HS-27A (cell line): ENCODE measurements around the gene DRG2.

ENCODE experiments used
- DNase-seq: peaks from one replicate; pipeline ENCODE4 v3.0.0-alpha.2; 2012; ENCODE audit warnings: low read depth, missing footprints

The DRG2 gene

DNA sequence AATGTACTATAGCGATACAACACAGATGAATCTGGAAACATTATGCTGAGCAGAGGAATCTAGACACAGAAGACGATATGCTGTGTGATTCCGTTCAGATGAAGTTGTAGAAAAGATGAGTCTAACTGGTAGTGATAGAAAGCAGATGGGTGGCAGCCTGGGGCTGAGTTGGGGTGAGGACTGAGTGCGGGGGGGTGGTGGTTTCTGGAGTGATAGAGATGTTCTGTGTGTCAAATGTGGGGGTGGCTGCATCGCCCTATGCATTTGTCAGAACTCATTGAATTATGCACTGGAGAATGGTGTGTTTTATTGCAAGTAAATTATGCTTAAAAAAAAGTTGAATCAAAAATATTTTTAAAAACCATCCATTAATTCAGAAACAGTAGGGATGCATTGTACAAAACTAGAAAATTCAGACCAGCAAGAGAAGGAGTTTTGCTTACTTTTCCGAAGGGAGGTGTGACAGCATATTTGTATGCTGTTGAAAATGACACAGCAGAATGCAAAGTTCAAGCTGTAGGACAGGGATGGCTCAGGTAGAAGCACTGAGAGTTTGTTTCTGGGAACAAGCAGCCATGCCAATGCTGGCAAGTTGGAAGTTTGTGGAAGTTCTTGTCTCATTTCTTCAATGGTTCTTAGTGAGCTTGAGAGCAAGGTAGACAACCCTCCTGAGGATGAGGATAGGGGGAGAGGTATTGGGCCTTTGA, 13.0 kb upstream of the DRG2 start:
- no peak for DNase-seq

DNA sequence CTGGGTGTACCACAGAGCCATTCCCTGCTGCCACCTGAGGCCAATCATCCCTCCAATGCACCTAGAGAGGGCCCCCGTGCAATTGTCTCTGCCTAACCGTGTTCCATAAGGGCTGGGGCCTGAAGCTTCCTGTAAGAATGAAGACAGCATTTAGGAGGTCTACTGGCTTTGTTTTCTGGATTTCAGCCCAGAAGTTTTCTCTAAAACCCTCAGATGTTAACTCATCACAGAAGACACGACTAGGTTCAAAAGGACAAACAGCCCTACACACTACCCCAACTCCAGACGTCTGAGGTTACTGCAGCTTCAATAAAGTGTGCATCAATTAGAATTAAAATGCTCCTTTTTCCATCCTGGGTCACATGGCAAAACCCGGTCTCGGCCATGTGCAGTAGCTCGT, 10.8 kb upstream of the DRG2 start:
- no peak for DNase-seq

DNA sequence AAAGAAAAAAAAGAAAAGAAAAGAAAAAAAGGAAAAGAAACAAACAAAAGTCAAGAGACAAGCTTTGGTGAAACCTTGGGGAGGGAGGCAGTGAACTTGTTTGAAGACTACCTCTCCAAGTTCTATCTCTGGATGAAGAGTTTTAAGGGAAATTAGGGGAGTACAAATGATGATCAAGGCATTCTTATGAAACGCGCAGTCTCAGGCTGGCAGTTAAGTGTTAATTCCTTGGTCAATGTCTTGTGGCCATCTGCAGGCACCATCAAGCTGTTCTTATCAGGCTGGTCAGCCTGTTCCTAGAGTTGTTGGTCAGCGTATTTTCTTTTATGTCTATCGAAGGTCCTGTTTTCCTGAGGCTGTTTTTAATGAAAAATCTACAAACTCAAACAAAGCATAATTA, 8.2 kb upstream of the DRG2 start:
- no peak for DNase-seq

DNA sequence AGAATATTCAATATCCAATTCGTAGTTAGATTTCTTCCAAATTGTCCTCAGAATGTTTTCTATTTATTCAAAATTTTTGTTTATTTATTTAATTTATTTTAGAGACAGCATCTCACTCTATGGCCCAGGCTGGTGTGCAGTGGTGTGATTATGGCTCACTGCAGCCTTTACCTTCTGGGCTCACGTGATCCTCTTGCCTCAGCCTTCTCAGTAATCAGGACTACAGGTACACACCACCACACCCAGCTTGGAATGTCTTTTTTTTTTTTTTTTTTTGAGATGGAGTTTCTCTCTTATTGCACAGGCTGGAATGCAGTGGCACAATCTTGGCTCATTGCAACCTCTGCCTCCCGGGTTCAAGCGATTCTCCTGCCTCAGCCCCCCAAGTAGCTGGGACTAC, 3.5 kb upstream of the DRG2 start:
- DNase-seq = no peak

DNA sequence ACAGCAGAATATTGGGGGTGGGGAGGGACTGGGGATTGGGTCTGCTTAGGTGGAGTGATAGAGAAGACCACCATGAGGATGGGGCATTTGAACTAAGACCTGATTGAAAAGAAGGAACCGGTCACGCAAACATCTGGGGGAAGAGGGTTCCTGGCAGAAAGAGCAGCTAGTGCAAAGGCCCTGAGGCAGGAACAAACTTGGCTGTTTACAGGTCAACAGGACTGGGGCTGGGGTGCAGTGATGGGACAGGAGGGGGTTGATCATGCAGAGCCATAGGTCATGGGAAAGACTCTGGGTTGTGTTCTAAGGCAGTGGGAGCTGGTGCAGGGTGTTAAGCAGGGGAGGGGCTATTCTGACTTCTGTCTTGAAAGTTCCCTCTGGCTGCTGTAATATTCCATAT, 1.9 kb downstream of the DRG2 start:
- DNase-seq = no peak

- peak; percentile 40 for DNase-seq
Observed at GRCh38 chr17:18093616-18094408, 6.1 kb downstream of the DRG2 start.

GRCh38 chr17:18094409-18094807, 6.7 kb downstream of the DRG2 start:
- no peak for DNase-seq

DNA sequence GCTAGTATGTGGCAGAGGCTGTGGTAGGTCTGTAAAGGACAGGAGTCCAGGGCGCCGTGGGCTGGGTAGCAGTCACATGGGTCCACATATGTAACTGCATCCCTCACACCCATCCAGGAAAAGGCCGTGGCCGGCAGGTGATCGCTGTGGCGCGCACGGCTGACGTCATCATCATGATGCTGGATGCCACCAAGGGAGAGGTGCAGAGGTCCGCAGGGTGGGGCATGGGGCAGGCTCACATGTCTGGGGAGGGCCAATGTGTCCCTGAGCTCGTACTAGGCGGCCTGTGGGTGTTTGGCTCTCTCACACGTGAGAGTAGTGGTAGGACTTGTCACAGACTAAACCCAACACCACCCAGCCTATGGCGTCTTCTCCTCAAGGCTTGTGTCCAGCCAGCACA, 11.8 kb downstream of the DRG2 start:
- DNase-seq = no peak

DNA sequence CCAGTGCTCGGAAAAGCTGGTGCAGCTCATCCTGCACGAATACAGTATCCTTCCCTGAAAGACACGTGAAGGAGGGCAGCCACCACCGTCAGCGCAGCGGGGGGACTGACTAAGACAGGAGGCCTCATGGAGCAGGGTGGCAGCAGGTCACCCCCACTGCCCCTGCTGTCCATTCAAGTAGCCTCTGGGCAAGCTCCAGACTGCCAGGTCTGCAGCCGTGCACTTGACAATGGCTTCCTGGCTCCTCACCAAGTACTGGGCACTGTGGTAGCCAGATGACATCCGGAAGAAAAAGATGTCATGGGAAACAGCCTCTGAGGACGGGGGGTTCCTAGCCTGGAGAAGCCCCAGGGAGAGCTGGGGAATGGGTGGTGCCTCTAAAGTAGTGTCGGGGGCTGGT, 12.9 kb downstream of the DRG2 start:
- no peak for DNase-seq

DNA sequence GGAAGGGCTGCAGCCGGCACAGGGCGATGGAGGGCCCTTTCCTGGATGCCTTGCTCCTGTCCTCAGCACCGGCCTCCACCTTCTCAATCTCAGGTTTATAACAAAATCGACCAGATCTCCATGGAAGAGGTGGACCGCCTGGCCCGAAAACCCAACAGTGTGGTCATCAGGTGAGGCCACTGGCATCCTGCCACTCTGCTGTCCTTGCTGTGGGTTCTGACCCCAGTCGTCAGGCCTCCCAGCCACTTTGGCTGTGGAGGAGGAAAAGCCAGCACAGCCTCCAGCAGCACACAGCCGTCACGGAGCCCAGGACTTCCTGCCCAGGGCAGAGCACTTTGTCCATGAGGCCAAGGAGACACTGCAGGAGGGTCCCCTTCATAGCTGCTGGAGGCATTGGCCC, 14.1 kb downstream of the DRG2 start:
- no peak for DNase-seq

DNA sequence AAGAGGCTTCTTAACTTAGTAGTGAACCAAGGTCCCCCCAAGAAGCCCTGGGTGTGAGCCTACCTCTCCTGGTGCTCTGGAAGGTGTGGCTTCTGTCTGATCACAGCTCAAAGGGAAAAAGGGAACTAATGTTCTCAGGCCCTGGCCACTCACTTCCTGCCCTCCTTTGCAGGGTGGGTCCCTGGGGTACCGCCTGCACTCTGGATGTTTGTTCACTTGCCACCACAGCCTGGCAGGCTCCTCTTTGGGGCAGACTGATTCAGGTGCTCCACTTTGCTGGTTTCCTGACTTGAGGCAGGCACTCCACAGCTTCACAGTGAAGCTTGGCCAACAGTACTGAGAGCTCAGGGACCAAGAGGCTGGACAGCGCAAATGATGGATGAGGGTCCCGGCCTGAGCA, 14.9 kb downstream of the DRG2 start:
- no peak for DNase-seq

- no peak for DNase-seq
Observed at GRCh38 chr17:18105027-18105426, 17.3 kb downstream of the DRG2 start.

GRCh38 chr17:18105595-18105994, 17.8 kb downstream of the DRG2 start:
- DNase-seq = no peak

DNA sequence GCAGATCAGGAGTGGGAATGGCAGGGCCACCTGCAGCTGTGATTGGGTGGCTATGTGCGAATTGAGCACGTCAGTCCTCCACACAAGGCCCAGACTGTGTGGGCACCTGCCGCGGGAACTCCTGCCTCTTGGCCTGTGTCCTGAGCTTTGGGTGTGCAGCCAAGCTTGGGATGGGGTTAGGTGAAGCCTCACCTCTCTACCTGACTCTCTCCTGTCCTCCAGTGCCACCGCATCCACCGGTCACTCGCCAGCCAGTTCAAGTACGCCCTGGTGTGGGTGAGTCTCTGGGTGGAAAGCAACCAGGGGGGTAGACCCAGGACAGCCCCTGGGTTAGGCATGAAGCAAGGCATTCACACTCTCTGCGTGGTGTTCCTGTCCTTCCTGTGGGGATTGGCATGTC, 18.5 kb downstream of the DRG2 start:
- no peak for DNase-seq

DNA sequence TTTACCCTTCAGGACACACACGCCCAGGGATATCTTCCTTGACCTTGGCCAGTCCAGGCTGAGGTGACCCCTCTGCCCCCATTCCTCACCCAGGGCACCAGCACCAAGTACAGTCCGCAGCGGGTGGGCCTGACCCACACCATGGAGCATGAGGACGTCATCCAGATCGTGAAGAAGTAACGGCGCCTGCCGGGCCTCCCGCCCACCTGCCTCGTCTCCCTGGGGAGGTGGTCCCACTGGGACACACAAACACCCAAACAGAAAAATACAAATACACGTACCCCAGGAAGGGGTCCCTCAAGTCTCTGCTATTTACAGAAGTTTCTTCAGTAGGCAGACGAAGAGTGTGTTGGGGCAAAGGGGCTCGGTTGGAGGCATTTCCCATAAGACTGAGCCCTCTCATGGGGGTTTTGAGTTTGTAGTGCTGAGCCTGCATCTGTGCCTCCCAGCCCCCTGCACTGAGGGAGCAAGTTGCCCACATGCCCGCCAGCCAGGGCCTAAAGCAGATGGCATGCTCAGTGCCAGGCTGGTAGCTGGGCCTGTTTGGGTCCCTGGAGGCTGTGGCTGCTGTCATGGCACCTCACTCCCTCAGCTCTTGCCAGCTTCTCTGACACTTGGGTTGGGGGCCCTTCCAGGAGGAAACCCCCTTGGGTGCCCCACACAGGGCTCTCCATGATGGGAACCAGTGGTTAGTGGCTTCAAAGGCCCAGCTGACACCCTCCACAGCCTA, 19.5 kb downstream of the DRG2 start:
- DNase-seq = no peak

- no peak for DNase-seq
Observed at GRCh38 chr17:18107971-18108370, 20.2 kb downstream of the DRG2 start.

DNA sequence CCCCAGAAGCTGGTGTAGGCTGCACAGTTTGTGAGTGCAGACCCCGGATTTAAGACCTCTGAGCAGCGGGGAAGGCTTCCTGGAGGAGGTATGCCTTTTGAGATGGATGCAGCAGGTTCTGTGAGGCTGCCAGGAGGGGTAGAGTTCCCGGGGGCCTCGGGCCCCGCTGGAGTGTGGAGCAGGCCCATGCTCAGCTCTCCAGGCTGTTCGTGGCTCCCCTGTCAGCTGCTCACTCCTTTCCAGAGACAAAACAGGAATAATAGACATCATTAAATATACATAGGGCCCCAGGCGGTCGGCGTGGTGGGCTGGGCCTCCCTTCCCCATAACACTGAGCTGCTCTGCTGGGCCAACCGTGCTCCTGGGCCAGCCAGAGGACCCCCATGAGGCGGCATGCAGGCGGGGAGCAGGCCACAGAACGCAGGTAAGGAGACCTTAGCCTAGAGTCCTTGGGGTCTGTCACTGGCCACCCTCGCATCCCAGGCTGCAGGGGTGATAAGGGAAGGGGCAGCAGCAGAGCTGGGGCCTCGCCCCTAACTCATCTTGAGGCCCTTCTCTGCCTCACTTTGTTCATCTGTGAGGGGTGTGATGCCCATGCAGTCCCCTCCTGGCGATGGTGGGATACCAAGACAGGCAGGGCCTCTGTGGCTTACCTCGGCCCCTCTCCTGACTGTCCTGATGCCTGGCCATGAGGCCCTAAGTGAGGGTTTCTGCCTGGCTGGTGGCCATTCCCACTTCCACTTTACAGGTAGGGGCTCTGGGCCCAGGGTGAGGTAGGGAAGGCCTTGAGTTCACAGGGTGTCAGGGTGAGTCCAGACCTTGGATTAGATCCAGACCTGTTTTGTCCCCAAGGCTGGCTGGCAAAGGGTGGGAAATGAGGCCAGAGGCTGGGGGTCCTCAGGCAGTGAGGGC, 20.9 kb downstream of the DRG2 start, which contains the start of gene MYO15A:
Gene MYO15A (plus strand): TSS at position 356 of the 912 bp plus-strand sequence. CDS start 10,045 bp downstream, outside the sequence.
- no peak for DNase-seq

DNA sequence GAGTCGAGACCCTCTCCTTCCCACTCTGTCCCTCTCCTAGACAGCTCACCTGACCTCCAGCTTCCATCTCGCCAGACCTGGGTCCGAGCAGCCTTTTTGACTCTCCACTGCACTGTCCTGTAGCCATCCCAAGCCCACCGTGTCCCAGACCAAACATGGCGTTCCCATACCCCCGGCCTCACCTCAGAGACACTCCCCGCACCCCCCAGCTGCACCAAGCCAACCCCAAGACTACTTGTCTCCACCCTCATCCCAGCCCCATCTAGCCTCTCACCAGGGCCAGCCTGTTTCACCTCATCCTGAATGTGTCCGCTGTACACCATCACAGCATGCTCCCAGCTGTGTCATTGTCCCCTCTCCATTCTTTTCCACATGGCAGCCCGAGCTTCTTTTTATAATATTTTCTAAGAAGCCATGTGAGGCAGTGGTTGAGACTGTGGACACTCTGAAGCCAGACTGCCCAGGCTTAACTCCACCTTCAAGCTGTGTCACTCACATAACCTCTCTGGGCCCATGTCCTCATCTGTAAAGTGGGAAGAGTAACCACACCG, 22.3 kb downstream of the DRG2 start:
- DNase-seq = no peak

GRCh38 chr17:18110636-18111145, 22.9 kb downstream of the DRG2 start:
- DNase-seq = no peak

DNA sequence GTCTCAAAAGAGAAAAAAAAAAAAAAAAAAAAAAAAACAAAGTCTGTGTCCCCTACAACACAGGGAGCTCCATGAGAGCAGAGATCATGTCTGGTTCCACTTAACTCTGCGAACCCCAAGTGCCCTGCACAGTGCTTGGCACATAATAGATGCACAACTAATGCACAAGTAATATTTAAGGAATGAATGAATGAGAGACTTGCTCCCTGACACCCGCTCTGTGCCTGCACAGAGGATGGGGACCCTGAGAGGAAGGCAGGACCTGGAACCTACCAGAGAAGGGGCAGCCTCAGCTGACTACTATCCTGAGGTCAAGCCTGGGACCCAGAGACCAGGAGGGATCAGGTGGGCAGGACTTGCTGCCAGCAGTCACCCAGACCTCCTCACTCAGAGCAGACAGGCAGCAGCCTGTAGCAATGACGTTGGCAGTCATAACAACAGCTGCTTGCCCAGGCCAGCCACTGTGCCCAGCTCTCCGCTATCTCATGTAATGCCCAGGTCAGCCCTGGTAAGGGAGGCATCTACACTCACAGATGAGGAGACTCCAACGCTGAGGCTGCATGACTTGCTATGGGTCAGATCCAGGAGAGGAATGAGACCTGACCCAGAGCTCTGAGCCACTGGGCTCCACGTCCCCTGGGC, 23.7 kb downstream of the DRG2 start:
- no peak for DNase-seq

DNA sequence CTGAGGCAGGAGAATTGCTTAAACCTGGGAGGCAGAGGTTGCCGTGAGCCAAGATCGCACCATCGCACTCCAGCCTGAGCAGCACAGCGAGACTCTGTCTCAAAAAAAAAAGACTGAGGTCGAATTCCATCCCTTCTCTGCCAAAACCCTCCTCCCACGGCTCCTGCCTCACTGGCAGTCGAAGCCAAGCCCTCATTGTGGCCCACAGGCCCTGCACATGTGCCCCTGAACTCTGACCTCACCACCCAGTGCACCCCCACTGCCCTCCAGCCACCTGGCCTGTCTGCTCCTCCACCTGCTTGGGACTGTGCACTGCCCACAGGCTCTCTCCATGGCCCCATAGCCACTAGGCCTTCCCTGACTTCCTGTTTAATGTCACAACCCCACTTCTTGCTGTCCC, 27.8 kb downstream of the DRG2 start:
- DNase-seq = no peak
